ENCODE data around the gene ATOSA. TPM values are rescaled to one million over a fixed set of nuclear protein-coding genes. Genes with fewer than 3 reads are reported as not detected.

The ATOSA gene
- total and polyA plus RNA-seq, 9 donors: 21.3 to 74.6 (median 30.9) TPM

DNA sequence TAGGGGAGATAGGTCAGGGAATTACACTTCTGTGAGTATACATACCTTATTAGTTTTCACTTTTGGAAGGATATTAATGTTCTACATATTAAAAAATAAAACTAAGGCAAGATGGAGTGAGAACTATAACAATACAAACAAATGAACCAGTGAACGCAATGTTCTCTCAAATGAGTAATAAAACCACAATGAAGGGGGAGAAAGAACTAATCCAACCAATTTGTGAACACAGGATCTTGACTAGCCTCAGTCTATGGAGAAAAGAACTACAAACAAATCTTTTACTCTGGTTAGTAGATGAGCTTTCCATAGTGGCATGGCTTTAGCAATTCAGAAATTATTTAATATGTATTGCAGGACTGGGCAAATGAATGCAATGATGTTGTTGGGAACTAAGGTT lies 26.9 kb upstream of the ATOSA start:
- Histone ChIP-seq H3K9me3 (no peaks in the 10 kb centered on the region), H3K4me3 (no peak overlapping the region), H3K27me3 (no peaks in the 10 kb centered on the region), H3K27ac (no peak overlapping the region), H3K4me1 (ENCODE audit: insufficient read depth) (no peaks in the 10 kb centered on the region), H3K36me3 (no peaks in the 10 kb centered on the region)
- 55 to 68% (median 65%) methylated on average over 1 of the region's 1 CpG for WGBS, 3 donors
- no peak for DNase-seq
- no peak for TF ChIP-seq POLR2A (IDR thresholded peaks at IDR 0.05)
- TF ChIP-seq EP300 (IDR thresholded peaks at IDR 0.05): no peak
- TF ChIP-seq, protein P1, sequence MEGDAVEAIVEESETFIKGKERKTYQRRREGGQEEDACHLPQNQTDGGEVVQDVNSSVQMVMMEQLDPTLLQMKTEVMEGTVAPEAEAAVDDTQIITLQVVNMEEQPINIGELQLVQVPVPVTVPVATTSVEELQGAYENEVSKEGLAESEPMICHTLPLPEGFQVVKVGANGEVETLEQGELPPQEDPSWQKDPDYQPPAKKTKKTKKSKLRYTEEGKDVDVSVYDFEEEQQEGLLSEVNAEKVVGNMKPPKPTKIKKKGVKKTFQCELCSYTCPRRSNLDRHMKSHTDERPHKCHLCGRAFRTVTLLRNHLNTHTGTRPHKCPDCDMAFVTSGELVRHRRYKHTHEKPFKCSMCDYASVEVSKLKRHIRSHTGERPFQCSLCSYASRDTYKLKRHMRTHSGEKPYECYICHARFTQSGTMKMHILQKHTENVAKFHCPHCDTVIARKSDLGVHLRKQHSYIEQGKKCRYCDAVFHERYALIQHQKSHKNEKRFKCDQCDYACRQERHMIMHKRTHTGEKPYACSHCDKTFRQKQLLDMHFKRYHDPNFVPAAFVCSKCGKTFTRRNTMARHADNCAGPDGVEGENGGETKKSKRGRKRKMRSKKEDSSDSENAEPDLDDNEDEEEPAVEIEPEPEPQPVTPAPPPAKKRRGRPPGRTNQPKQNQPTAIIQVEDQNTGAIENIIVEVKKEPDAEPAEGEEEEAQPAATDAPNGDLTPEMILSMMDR (IDR thresholded peaks at IDR 0.05): no peak
- intact Hi-C loops (cut with DNase I): no loop called here

DNA sequence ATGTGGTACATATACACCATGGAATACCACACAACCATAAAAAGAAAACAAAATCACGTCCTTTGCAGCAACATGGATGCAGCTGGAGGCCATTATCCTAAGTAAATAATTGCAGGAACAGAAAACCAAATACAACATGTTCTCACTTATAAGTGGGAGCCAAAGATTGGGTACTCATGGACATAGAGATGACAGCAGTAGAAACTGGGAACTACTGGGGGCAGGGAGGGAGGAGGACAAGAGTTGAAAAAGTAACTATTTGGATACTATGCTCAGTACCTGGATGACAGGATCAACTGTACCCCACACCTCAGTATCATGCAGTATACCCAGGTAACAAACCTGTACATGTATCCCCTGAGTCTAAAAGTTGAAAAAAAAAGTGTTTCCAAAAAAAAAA lies 23.2 kb upstream of the ATOSA start:
- Histone ChIP-seq H3K36me3 (no peaks in the 10 kb centered on the region), H3K4me1 (ENCODE audit: insufficient read depth) (no peaks in the 10 kb centered on the region), H3K9me3 (no peaks in the 10 kb centered on the region), H3K4me3 (no peak overlapping the region), H3K27ac (no peak overlapping the region), H3K27me3 (no peaks in the 10 kb centered on the region)
- intact Hi-C loops (cut with DNase I): no loop called here
- no peak for DNase-seq
- WGBS, 3 donors: 38 to 61% (median 43%) methylated on average over 1 of the region's 1 CpG
- TF ChIP-seq EP300 (IDR thresholded peaks at IDR 0.05): no peak
- TF ChIP-seq, protein P1 (IDR thresholded peaks at IDR 0.05): no peak
- no peak for TF ChIP-seq POLR2A (IDR thresholded peaks at IDR 0.05)

DNA sequence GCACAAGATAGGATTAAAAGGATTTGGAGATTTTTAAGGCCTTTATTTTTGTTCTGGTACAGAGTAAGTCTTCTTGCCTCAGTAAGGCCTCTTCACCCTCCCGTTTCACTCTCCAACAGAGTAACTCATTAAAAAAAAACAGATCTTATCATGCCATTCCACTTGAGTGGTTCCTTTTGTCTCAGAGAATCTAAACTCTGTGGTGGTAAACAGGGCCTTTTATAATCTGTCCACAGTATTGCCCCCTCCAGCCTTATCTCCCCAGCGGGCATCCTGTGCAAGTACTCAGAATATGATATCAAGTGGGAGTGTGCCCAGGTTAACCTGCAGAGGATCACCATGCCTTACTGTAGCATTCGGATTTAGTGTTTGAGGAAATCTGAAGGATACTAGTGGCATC lies 20.3 kb upstream of the ATOSA start:
- no peaks in the 10 kb centered on the region for H3K9me3 ChIP-seq
- H3K27me3 ChIP-seq: no peaks in the 10 kb centered on the region
- no peaks in the 10 kb centered on the region for H3K36me3 ChIP-seq
- DNase-seq: no peak
- no peak overlapping the region for H3K27ac ChIP-seq
- intact Hi-C loops (cut with DNase I): loop anchor here in 1 of 4 donors (10.0 kb wide), 1 partner anchor 65 kb away; no protein-coding TSS in a partner anchor
- no peak overlapping the region for H3K4me3 ChIP-seq
- H3K4me1 ChIP-seq (ENCODE audit: insufficient read depth): no peaks in the 10 kb centered on the region
- TF ChIP-seq POLR2A (IDR thresholded peaks at IDR 0.05) (no peak), EP300 (IDR thresholded peaks at IDR 0.05) (no peak)
- TF ChIP-seq, protein P1 (IDR thresholded peaks at IDR 0.05): no peak
- 71 to 79% (median 74%) methylated on average over 3 of the region's 3 CpGs for WGBS, 3 donors

DNA sequence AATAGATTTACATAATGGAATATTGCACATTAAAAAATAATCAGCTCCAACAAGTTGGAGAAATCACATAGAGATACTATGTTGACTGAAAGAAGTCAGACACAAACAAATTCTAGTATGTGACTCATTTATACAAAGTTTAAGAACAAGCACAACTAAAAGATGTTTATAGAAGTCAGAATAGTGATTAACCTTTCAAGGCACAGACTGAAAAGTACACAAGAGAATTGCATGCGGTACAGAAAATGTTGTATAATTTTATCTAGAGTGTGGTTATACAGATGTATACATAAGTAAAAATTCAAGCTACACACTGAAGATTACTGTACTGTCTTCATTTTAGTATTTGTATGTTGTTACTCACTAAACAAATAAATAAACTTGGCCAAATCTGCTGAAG lies 19.3 kb upstream of the ATOSA start:
- WGBS, 3 donors: 0 to 42% (median 0%) methylated on average over 1 of the region's 1 CpG
- intact Hi-C loops (cut with DNase I): loop anchor here in 1 of 4 donors (10.0 kb wide), 1 partner anchor 64 kb away; no protein-coding TSS in a partner anchor
- H3K36me3 ChIP-seq: no peaks in the 10 kb centered on the region
- H3K9me3 ChIP-seq: no peaks in the 10 kb centered on the region
- no peak overlapping the region for H3K27ac ChIP-seq
- no peaks in the 10 kb centered on the region for H3K4me1 ChIP-seq (ENCODE audit: insufficient read depth)
- TF ChIP-seq, protein P1 (IDR thresholded peaks at IDR 0.05): no peak
- TF ChIP-seq EP300 (IDR thresholded peaks at IDR 0.05) (no peak), POLR2A (IDR thresholded peaks at IDR 0.05) (no peak)
- no peak for DNase-seq
- H3K27me3 ChIP-seq: no peaks in the 10 kb centered on the region
- no peak overlapping the region for H3K4me3 ChIP-seq

Measured in ovary (tissue), 9 donors.